GM19397 (cell line): ENCODE data around the gene HNRNPDL.
"Not testable (repeated sequence)": the region's sequence is repeated elsewhere in the genome, so short reads cannot be mapped to it uniquely, and the experiment has no call there.

ENCODE experiments used
- ATAC-seq: cut with Tn5 transposase; IDR thresholded peaks from one replicate; pipeline ENCODE4 v1.9.1; 2021; ENCODE audit warnings: mild to moderate bottlenecking, moderate library complexity; ENCODE audit not compliant: unreplicated experiment

Gene HNRNPDL

DNA sequence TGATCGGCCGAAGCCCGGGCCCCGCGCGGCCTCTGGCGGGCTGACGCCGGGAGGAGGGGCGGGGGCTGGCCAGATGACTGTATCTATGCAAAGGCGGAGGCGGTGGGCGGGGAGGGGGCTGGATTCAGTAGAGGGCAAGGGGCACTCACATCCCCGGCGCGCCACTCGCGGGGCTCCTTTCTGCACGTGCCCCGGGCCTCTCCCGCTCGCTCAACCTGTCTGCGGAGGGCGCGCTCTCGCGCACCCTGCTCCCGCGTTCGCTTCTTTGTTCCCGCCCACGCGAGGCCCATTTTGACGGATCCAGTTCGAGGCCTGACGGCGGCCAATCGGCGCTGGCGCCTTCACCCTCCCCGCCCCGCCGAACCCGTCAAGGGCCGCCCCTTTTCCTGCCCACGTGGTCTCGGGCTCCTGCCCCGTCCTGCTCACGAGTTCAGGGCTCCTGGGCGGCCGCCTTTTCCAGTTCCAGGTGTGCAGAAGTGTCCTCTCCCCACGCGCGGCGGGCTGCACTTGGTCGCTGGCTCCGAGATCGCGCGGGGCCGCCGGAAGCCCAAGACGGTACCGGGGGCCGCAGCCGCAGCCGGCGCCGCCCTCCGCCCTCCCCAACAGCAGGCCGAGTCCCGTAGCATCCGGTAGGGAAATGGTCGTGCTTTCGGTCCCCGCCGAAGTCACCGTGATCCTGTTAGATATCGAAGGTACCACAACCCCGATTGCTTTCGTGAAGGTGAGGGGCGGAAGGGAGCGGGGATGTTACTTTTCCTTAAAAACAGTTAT lies at the start of gene HNRNPDL, which contains the start of gene ENOPH1:
Gene HNRNPDL (minus strand): TSS at position 270 of the 771 bp plus-strand sequence. CDS start 772 bp downstream, outside the sequence.
Gene ENOPH1 (plus strand): TSS at position 398 of the 771 bp plus-strand sequence. CDS start 240 bp downstream, at position 638.
- ATAC-seq = peak; percentile 77

DNA sequence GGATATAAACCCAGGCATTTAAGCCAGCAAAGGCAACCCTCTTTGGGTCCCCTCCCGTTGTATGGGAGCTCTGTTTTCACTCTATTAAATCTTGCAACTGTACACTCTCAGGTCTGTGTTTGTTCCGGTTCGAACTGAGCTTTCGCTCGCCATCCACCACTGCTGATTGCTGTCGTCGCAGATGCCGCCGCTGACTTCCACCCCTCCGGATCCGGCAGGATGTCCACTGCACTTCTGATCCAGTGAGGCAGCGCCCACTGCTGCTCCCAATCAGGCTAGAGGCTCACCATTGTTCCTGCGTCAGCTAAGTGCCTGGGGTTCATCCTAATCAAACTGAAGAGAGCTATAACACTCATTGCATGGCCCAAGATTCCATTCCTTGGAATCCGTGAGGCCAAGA lies 49.3 kb upstream of the HNRNPDL start:
- ATAC-seq = no peak

DNA sequence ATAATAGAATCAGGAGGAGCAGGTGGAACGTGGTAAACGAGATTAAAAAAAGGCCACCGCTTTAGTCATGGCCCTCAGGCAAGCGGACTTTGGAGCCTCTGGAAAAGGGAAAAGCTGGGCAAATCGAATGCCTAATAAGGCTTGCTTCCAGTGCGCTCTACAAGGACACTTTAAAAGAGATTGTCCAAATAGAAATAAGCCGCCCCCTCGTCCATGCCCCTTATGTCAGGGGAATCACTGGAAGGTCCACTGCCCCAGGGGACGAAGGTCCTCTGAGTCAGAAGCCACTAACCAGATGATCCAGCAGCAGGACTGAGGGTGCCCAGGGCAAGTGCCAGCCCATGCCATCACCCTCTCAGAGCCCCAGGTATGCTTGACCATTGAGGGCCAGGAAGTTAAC lies 47.2 kb upstream of the HNRNPDL start:
- not testable (repeated sequence) for ATAC-seq

DNA sequence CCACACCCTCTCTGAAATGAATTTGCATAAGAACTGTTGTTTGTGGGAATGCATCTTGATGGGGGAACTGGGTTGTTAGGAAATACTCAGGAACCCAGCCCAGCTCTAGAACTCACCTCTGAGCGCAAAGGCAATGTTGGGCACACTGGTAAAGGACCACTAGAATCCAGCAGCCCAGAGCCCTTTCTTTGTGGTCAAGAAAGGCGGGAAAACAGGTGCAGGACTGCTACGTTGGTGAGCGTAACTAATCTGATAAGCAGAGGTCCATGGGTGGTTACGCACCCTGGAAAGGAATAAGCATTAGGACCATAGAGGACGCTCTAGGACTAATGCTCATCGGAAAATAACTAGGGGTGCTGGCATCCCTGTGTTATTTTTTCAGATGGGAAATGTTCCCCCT lies 45.7 kb upstream of the HNRNPDL start:
- ATAC-seq = not testable (repeated sequence)

DNA sequence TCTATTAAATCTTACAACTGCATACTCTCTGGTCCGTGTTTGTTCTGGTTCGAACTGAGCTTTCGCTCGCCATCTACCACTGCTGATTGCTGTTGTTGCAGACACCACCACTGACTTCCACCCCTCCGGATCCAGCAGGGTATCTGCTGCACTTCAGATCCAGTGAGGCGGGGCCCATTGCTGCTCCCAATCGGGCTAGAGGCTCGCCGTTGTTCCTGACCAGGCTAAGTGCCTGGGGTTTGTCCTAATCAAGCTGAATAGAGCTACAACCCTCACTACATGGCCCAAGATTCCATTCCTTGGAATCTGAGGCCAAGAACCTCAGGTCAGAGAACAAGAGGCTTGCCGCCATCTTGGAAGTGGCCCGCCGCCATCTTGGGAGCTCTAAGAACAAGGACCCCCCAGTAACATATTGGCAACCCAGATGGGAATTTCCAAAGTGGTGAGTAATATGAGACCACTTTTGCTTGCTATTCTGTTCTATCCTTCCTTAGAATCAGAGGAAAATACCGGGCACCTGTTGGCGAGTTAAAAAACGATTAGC lies 43.4 kb upstream of the HNRNPDL start:
- no peak for ATAC-seq

DNA sequence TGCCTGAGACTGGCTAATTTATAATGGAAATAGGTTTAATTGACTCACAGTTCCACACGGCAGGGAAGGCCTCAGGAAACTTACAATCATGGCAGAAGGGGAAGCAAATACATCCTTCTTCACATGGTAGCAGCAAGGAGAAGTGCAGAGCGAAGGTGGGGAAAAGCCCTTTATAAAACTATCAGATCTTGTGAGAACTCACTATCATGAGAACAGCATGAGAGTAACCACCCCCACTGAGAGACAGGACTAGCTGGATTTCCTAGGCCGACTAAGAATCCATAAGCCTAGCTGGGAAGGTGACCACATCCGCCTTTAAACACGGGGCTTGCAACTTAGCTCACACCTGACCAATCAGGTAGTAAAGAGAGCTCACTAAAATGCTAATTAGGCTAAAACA lies 42.8 kb upstream of the HNRNPDL start:
- ATAC-seq = not testable (repeated sequence)

DNA sequence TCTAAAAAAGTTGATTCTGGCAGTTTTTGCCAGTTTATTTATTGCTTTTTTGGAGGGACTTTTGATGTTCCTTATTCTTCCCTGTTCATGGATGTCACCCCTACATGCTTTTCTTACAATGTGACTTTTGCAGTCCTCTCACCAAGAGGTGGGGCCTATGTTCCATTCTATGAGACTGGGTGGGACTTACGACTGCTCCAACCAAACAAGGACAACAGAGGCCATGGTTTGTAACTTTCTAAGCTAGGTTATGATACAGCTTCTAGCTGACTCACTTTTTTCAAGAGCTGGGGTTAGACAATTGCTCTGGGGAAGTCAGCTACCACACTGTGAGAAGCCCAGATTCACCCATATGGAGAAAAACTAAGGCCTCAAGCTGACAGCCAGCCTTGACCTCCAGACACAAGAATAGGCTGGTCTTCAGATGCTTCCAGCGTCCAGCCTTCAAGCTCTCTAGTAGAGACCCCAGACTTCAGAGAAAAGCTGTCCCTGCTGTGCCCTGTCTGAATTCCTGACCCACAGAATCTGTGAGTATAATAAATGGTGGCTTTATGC lies 39.6 kb upstream of the HNRNPDL start:
- no peak for ATAC-seq

DNA sequence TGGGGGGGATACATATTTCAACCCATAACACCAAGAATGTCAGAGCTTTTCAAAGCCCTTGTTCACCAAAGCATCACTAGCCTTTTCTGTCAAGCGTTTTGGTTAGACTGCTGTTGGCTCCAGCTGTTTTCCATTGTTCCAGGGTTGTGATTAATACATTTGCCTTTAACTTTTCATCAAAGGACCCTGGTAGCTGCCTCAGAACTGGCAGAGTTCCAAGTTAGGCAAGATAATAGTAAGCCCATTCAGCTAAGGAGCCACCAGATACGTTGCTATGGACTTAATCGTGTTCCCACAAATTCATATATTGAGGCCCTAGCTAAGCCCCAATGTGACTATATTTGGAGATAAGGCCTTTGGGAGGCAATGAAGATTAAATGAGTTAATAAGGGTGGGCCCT lies 37.2 kb upstream of the HNRNPDL start:
- no peak for ATAC-seq

DNA sequence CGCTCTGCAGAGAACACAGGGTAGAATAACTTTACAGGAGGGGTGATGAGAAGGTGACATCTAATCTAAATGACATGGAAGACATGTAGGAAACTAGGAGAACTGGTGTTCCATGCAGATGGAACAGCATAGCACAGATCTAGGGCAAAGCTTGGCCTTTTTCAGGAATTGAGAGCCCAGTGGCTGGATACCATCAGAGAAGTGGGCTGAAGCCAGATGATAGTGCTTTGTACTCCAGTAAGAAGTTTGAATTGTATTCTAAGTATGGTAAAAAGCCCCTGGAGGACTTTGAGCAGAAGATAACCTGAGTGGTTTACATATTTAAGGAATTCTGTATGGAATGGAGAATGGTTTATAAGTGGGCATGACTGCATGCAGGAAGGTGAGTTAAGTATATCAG lies 33.0 kb upstream of the HNRNPDL start:
- no peak for ATAC-seq

DNA sequence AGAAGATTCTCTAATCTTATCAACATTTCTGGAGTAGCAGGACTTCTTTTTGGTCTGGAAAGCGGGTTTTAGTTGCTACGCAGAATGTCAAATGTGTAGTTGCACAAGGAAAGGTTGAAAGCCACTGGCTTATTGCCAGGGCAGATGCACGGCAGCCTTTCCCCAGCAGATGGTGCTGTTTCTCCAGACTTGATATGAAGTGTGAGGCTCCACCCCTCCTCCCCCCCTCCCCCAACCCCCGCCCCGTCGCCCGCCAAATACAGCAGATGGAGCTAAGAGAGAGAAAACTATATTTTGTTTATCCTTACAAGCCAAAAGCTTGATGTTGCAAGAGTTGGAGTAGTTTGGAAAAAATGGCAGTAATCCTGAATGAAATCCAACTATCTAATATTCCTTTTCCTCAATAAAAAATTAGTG lies 32.2 kb upstream of the HNRNPDL start:
- ATAC-seq = peak; percentile 83

DNA sequence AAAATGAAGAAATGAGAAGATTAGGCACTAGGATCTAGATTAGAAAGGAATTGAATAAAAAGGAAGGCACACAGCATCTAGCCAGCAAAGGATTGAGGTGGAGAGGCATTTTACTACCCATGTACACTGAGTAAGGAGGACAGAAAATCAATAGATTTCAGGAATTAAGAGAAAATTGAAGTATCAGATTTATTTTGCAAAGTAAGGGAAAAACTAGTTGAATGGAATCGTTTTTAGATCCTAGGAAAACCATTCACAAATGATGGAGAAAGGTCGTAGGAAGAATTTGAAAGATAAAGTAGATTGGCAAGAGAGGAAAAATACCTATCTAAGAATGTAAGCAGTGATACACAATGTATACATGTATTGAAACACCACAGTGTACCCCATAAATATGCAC lies 31.4 kb upstream of the HNRNPDL start:
- ATAC-seq = no peak

DNA sequence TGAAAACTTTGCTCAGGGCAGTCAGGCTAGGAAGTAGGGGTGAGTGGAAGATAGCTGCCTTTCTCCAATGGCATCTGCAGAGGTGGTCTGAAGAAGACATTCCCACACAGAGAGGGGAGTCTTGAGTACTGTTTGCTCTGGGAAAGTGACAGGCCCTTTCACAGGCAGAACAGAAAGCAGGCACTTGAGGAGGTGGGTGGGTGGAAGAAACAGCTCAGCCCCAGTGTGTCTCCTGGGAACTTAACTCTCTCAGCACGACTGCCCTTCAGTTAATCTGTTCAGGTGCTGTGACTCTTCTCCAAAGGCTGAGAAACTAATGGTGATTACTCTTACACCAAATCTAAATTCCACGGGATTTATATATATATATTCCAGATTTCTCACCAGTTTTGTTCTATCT lies 28.5 kb upstream of the HNRNPDL start:
- ATAC-seq = no peak

DNA sequence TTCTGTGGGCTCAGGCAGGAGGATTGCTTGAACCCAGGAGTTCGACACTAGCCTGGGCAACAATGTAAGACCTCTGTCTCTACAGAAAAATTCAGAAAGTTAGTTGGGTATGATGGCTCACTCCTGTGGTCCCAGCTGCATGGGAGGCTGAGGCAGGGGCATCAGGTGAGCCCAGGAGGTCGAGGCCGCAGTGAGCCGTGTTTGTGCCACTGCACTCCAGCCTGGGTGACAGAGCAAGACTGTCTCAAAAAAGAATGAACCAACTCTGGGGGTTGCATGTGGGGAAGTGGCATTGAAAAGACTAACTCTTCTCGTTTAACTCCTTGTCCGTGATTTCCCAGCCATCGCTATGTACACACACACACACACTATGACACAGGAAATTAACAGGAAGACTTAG lies 27.0 kb upstream of the HNRNPDL start:
- no peak for ATAC-seq

DNA sequence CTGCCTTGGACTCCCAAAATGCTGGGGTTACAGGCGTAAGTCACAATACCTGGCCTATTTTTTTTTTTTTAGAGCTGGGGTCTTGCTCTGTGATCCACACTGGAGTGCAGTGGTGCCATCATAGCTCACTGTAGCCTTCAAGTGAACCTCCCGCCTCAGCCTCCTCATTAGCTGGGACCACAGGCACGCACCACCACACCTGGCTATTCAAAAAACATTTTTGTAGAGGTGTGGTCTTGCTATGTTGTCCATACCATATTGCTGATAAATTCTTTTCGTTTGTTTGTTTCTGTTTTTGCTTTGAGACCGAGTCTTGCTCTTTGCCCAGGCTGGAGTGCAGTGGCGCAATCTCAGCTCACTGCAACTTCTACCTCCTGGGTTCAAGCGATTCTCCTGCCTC lies 21.8 kb upstream of the HNRNPDL start:
- no peak for ATAC-seq

DNA sequence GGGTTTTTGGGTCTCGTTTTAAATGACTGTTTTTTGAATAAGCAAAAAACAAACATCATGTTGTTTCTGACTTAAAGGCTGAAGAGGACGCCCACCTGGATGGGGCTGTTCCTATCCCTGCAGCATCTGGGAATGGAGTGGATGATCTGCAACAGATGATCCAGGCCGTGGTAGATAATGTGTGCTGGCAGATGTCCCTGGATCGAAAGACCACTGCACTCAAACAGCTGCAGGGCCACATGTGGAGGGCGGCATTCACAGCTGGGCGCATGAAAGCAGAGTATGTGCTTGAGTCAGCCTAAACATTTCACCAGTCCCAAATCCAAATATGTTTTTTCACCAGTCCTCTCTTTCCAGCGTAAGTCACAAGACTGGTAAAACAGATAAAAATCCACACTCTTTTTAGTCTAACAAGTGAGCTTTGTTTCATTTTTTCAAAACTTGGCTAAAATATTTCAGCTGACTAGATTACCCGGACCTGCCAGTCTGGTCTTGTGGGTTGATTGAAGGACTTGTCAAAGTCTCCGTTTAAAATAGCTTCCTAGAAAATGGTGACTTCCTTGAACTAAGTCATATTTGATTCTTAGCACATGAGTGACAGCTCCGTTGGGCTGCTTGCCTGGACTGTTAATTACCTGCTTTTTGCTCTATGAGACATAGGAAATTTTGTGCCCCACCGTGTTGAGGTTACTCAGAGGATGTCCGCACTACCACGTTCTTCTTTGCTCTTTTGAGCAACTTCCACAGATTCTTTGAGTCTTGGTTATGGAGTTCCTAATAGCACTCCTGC lies 20.9 kb upstream of the HNRNPDL start:
- no peak for ATAC-seq

DNA sequence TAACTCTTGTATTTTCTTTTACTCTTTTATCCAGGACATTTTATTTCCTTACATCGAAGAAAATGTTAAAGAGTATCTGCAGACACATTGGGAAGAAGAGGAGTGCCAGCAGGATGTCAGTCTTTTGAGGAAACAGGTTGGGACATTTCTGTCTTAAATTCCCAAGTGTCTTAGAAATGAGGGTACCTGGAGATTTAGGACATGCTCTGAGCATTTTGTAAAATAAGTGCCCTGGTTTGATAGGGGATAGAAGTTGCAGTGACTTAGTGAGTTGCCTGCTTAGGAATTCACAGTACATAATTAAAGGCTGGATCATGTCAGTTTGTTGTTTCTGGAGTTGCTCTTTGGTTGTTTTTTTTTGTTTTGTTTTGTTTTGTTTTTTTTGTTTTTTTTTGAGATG lies 17.6 kb upstream of the HNRNPDL start:
- no peak for ATAC-seq

DNA sequence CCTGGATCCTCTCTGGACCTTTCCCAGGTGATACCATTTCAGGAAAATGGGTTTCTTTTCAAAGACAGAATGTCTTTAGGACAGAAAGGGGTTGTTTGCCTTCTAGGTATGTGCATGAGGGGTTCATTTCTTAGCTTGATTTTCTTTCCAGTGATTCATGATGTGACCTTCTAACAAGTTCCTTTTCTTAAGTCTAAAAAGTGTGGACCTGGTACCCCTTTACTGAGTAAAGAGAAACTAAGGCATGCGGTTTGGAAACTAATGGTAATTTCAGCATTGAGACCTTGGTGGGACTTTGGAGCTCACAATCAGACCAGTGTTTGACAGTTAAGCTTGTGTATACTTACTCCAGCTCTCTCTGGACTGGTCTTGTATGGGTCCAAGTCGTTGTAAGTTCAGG lies 8.8 kb upstream of the HNRNPDL start:
- no peak for ATAC-seq

DNA sequence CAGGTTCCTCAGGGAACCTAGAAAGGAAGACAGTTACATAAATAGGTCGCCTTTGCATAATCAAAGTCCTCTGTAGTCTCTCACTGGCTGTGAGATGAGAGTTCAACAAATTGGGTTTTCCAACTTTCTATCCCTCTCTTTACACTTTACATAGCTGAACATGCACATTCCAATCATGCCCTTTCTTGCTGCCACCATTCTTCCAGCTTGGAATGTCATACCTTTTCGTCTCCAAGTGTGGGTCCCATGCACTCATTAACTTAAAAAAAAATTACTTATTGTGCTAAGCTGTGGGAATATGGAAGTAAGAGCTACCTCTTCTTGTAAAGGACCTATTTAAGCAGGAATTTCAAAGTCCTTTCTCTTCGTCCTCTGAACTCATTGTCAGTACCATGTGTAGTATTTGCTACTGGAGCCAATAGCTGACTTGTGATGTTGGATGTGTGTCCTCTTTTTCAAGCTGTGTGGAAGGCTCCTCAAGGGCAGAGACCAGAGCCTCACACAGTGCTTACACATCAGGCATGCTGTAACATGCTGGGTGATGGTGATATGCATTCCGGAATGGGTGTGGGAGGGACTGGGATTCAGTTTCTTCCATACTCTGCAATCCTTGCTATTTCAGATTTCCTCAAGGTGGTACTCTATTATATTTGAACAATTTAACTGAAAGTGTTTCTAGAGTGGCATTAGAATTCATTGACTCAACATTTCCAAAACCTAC lies 7.2 kb upstream of the HNRNPDL start:
- ATAC-seq = no peak

DNA sequence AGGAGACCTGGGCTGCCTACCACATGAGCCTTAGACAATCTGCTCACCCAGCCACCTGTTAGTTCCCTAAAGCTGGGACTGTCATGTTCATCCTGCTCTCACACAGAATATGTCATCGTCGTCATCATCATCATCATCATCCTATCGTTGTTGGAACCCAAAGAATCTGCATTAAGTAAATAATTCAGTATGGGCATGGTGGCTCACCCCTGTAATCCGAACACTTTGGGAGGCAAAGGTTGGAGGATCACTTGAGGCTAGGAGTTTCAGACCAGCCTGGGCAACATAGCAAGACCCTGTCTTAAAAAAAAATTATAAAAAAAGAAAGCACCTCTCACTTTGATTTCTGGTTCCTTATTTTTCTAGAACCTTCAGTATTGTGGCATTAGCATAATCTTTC lies 6.5 kb upstream of the HNRNPDL start:
- no peak for ATAC-seq

DNA sequence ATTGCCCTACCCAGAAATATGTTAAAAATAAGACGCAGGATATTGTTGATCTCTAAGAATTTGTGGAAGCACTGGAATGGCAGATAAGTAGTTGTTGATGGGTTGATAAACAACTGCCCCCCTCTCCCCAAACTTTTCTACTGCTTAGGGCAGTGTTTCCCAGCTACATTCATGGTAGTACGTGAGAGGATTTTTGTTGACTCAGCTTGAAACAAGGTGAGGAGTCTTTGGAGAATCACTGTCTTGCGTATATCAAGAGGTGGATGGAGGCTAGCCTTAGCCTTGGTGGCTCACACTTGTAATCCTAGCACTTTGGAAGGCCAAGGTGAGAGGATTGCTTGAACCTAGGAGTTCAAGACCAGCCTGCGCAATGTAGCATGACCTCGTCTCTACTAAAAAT lies 5.9 kb upstream of the HNRNPDL start:
- ATAC-seq = no peak

DNA sequence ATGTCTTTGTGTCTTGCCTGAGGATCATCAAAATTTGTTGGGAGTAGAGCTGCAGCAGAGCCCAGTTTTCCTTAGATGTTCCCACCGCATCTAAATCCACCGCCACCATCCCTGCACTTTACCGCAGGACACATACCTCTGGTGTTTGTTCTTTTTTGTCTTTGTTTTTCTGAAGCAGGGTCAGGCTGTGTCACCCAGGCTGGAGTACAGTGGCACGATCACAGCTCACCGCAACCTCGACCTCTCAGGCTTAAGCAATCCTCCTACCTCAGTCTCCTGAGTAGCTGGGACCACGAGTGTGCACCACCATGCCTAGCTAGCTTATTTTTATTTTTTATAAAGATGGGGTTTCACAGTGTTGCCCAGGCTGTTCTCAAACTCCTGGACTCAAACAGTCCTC lies 4.7 kb upstream of the HNRNPDL start:
- ATAC-seq = no peak
